ENCODE data around the gene ENPP3.

GRCh38 chr6:131587909-131588308, 49.2 kb upstream of the ENPP3 start:
- TF ChIP-seq CTCF (IDR thresholded peaks at IDR 0.05; ENCODE audit: low read depth, low read length, poor library complexity, severe bottlenecking) (no peak), EZH2phosphoT487 (IDR thresholded peaks at IDR 0.05; ENCODE audit: borderline replicate concordance, low read length) (no peak)
